Activated naive CD4-positive, alpha-beta T cell treated with anti-CD3 and anti-CD28 coated beads, Interleukin-2, amount 10 ng/mL, durations not matched to agents 7 days and 5 days (primary cell): ENCODE data around the gene ST3GAL3.

Source experiments
- CTCF ChIA-PET: fragments of 350-600 bp; sonication (Branson Sonifier 250); formaldehyde crosslinking; loops from one replicate; lab custom pipeline; 2021; ENCODE audit warnings: antibody characterized with exemption; lab: Charles Lee
- DNase-seq: peaks from one replicate; pipeline ENCODE4 v3.0.0-alpha.2; 2020
- H3K27ac Mint-ChIP-seq: one replicate; pipeline ENCODE4 v1.8.0; 2021; ENCODE audit warnings: mild to moderate bottlenecking, moderate library complexity, mixed read lengths
- H3K27me3 Mint-ChIP-seq: one replicate; pipeline ENCODE4 v1.8.0; 2021; ENCODE audit warnings: mild to moderate bottlenecking, mixed read lengths
- H3K36me3 Mint-ChIP-seq: one replicate; pipeline ENCODE4 v1.8.0; 2021; ENCODE audit warnings: mixed read lengths
- H3K4me1 Mint-ChIP-seq: one replicate; pipeline ENCODE4 v1.8.0; 2021; ENCODE audit warnings: mixed read lengths
- H3K4me3 Mint-ChIP-seq: one replicate; pipeline ENCODE4 v1.8.0; 2021; ENCODE audit warnings: mild to moderate bottlenecking, moderate library complexity, mixed read lengths
- H3K9me3 Mint-ChIP-seq: one replicate; pipeline ENCODE4 v1.8.0; 2021; ENCODE audit warnings: mixed read lengths

ST3GAL3 gene

DNA sequence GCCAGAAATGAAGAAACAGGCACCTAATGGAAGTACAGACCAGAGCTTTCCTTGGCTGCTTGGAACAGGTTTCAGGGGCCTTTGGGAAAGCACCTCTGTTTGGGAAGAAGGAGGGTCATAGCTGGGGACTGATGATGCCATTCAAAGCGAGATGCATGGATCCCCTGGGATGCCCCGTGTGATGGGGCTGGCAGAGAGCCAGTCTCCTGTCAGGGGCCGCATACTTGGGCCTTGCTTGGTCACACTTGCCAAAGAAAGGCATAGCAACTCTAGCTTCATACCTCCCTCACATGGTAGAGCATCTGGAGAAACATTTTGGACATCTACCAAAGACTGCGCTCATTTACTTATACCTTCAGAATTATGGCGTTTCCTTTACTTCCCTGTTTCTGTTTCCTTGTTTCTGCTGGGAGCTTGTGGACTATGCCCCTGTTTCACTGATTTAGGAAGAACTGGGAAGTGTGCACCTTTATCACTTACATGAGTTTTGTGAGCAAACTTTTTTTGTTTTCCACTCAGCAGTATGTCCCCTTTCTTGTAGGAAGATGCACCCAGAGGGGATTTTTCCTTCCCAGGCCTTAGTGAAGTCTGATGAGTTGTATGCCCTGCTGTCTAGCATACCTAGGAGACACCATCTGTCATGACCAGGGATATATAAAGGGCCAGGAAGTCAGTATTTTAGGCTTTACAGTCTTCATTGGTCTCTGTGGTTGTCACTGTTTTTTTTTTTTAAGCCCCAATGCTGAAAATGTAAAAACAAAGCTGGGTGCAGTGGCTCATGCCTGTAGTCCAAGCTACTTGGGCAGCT is 19.8 kb upstream of the ST3GAL3 start:
- peaks cover 65% of the 10 kb centered on the region for H3K36me3 Mint-ChIP-seq
- H3K4me3 Mint-ChIP-seq, result no peak overlapping the region
- no peaks in the 10 kb centered on the region for H3K9me3 Mint-ChIP-seq
- no peaks in the 10 kb centered on the region for H3K27me3 Mint-ChIP-seq
- H3K4me1 Mint-ChIP-seq, result no peaks in the 10 kb centered on the region
- CTCF ChIA-PET, result interaction anchor here (0.6 kb wide), 1 partner anchor 965 kb away, joined by 3 read pairs; no protein-coding TSS in a partner anchor
- peak overlapping the region; percentile 1 for H3K27ac Mint-ChIP-seq
- DNase-seq, result no peak

DNA sequence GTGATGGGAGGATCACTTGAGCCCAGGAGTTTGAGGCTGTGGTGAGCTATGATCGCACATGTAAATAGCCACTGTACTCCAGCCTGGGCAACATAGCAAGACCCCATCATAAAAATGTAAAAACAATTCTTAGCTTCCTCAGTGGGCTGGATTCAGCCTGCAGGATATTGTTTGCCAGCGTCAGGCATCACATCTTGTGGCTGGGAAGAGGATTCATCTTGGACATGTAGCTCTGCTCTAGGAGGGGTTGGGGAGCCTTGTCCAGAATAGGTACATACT is 19.3 kb upstream of the ST3GAL3 start:
- H3K36me3 Mint-ChIP-seq, result peaks cover 69% of the 10 kb centered on the region
- H3K9me3 Mint-ChIP-seq, result no peaks in the 10 kb centered on the region
- no peak overlapping the region for H3K4me3 Mint-ChIP-seq
- CTCF ChIA-PET, result interaction anchor here (0.6 kb wide), 1 partner anchor 965 kb away, joined by 3 read pairs; no protein-coding TSS in a partner anchor
- H3K4me1 Mint-ChIP-seq, result no peaks in the 10 kb centered on the region
- no peaks in the 10 kb centered on the region for H3K27me3 Mint-ChIP-seq
- DNase-seq, result no peak
- H3K27ac Mint-ChIP-seq, result no peak overlapping the region

DNA sequence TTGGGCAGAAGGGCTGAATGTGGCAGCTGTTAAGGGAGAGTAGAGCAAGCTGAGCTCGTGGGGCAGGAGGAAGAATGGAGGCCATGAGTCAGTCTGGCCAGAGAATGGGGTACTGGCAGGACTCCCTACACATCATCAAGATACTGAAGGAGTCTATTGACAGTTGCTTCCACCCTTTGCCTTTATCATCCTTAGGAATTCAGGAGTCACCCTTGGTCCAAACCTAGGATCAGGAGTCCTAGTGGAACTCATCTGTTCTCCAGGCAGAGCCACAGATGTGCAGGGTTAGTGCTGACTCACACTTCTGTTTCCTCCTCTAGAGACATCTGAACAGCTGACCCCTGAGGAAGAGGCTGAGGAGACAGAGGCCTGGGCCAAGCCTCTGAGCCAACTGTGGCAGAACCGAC is 18.7 kb upstream of the ST3GAL3 start:
- Mint-ChIP-seq H3K27ac (no peak overlapping the region), H3K27me3 (no peaks in the 10 kb centered on the region), H3K4me3 (no peak overlapping the region), H3K36me3 (peaks cover 71% of the 10 kb centered on the region), H3K4me1 (no peaks in the 10 kb centered on the region), H3K9me3 (no peaks in the 10 kb centered on the region)
- CTCF ChIA-PET, result no interaction called here
- no peak for DNase-seq

DNA sequence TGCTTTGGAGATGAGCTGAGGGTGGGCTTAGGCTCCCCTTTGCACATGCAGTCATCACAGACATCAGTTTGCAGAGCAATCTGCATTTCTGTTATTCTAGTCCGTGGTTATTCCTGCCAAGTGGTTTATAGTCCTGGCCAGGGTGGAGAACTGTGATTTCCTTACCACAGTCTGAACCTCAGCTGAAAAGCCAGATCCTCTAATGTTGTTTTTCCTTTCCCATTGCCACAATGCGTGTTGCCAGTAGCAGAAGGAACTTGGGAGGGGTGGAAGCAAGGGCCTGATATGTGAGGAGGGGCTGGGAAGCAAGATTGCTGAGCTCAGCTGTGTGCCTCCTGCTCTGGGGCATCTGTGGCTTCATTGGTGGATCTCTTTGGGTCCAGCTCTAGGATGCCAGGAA is 18.0 kb upstream of the ST3GAL3 start:
- Mint-ChIP-seq H3K4me1 (no peaks in the 10 kb centered on the region), H3K9me3 (no peaks in the 10 kb centered on the region), H3K4me3 (no peak overlapping the region), H3K27me3 (no peaks in the 10 kb centered on the region), H3K36me3 (peaks cover 65% of the 10 kb centered on the region), H3K27ac (no peak overlapping the region)
- no peak for DNase-seq
- CTCF ChIA-PET, result no interaction called here

DNA sequence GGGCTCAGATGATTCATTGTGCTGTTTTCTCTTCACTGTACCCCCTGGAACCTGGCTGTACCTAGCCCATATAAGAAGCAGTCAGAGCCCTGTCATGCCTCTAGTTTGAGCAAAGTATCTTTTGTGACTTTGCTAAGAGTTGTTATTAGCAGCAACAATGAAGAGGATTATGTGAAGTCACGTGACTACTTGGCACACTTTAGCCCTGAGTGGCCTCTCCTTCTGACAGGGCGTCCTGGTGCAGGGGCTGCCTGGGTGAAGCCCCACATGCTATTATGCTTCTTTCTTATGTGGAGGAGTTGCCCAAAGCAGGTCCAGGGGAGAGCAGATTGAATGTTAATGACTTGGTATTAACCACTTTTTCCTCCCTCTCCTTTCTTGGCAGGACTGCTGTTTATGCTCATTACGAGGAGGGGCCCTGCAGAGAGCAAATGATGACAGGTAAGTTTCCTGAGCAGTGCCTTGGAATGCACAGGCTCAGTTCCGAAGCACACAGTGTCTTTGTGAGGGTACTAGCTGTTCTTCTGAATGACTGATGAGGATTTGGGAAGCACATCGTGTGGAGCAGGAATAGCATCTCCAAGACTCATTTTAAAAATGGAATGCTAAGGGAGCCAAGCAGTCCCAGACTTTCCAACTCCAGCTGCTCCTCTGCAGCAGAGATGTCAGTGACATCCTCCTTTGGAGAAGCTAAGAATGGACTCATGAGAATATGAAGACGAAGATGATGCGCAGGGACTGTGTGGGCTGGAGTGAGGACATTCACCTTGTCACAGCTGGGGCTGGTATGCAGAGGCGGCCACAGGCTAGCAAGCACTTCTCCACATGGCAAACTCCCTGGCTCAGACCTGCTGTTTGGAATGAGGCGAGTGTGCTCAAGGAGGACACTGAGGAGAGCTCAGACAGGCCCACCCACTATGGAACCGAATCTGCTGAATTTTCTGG is 15.2 kb upstream of the ST3GAL3 start:
- Mint-ChIP-seq H3K36me3 (peaks cover 50% of the 10 kb centered on the region), H3K27ac (no peak overlapping the region), H3K27me3 (no peaks in the 10 kb centered on the region), H3K9me3 (no peaks in the 10 kb centered on the region), H3K4me3 (no peak overlapping the region), H3K4me1 (no peaks in the 10 kb centered on the region)
- DNase-seq, result no peak
- CTCF ChIA-PET, result no interaction called here

DNA sequence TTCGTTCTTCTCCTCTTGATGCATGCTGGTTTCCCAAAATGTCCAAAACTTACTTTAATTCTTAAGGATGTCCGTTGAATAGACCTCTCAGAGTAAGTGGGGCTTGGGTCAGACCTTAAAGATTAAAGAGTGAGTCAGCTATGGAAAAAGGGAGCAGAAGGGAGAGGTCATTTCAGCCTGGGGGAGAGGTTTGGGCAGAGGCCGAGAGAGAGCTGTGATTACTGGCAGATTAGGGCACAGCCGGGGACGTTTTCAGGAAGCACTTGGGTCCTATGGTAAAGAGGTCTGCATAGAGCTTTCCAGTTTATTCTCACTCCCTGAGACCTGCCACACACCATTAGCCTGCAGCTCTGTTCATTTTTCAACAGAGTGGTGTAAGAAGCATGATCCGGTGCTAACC is 14.0 kb upstream of the ST3GAL3 start:
- Mint-ChIP-seq H3K4me1 (no peaks in the 10 kb centered on the region), H3K36me3 (peaks cover 42% of the 10 kb centered on the region), H3K27me3 (no peaks in the 10 kb centered on the region), H3K9me3 (no peaks in the 10 kb centered on the region), H3K27ac (no peak overlapping the region), H3K4me3 (no peak overlapping the region)
- CTCF ChIA-PET, result no interaction called here
- no peak for DNase-seq

DNA sequence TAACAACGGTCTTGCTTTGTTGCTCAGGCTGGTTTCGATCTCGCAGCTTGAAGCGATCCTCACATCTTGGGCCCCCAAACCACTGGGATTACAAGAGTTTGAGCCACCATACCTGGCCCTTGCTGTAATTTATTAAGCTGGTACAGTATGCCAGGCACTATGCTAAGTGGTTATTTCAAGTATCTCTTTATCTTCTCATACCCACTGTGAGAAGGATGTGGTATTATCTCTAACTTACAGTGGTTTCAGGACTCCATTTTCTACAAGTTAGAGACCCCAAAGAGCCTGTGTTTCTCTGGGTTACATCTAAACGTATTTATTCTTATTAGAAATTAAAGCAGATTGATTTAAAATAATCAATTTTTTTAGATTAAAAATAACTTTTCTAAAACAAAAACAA is 8.1 kb upstream of the ST3GAL3 start:
- Mint-ChIP-seq H3K27me3 (no peaks in the 10 kb centered on the region), H3K27ac (no peak overlapping the region), H3K9me3 (no peaks in the 10 kb centered on the region), H3K4me3 (no peak overlapping the region), H3K4me1 (no peaks in the 10 kb centered on the region), H3K36me3 (peaks cover 34% of the 10 kb centered on the region)
- no peak for DNase-seq
- CTCF ChIA-PET, result no interaction called here

DNA sequence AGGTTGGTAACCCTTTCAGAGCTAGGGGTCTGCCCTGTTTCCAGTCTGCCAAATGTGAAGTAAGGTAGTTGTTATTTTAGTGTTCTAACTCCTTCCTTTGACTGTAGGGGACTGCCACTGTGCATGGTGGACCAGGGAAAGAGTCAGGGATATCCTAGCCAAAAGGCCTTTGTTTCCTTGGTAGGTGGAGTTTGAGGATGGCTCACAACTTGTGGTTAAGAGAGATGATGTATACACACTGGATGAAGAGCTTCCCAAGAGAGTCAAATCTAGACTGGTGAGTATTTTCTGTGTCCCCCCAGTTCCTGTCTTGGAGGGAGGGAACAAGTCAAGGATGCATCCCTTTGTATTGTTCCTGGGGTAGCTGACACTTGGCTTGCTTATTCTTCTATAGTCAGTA is 3.5 kb upstream of the ST3GAL3 start:
- no peak overlapping the region for H3K27ac Mint-ChIP-seq
- no peaks in the 10 kb centered on the region for H3K9me3 Mint-ChIP-seq

DNA sequence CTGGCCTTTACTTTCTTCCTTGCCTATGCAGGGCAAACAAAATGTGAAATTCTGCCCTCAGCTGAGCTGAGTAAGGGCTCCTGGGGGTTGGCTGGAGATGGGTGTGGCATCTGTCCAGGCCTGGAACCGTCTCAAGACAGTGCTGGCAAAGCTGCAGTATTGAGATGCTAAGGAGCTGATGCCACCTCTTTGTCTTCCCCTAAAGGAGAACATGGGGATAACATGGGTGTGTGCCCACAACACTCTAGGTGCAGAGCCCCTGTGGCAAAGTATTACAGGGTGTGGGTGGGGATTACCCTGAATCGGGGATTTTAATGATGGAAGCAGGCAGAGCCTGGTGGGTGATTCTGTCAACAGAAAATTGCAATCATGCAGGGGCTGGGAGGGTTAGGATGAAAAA is 2.5 kb upstream of the ST3GAL3 start:
- peaks cover 34% of the 10 kb centered on the region for H3K36me3 Mint-ChIP-seq
- peak; percentile 22 for DNase-seq
- CTCF ChIA-PET, result interaction anchor here (1.4 to 2.5 kb wide), 2 partner anchors 8 to 230 kb away, joined by 5 read pairs; no protein-coding TSS in a partner anchor
- H3K9me3 Mint-ChIP-seq, result no peaks in the 10 kb centered on the region
- no peak overlapping the region for H3K4me3 Mint-ChIP-seq
- no peak overlapping the region for H3K27ac Mint-ChIP-seq
- peaks cover 30% of the 10 kb centered on the region for H3K4me1 Mint-ChIP-seq
- no peaks in the 10 kb centered on the region for H3K27me3 Mint-ChIP-seq

More for the DNA sequence above, 3.5 kb upstream of the ST3GAL3 start:
- H3K27me3 Mint-ChIP-seq, result no peaks in the 10 kb centered on the region
- no peak overlapping the region for H3K4me3 Mint-ChIP-seq
- CTCF ChIA-PET, result no interaction called here
- DNase-seq, result no peak
- peaks cover 34% of the 10 kb centered on the region for H3K36me3 Mint-ChIP-seq
- peaks cover 24% of the 10 kb centered on the region for H3K4me1 Mint-ChIP-seq

DNA sequence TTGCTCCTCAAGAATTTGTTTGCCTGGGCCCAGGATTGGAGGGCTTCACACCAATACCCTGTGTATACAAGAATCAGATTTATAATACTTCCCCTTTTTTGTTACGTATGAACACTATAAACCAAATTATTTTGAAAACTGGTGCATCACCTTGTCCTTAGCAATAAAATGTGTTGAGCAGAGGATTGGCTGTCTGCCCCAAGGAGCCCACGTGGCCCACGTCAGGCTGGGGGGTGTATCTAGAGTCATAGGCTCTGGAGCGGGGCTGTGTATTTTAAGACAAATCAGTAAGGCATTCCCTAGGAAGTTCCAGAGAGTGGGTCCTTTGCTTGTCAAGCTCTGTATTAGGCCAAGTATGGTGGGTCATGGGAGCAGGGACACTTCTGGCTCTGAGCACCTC is 2.0 kb upstream of the ST3GAL3 start:
- Mint-ChIP-seq H3K27me3 (no peaks in the 10 kb centered on the region), H3K4me3 (peak overlapping the region; percentile 81), H3K36me3 (peaks cover 36% of the 10 kb centered on the region), H3K4me1 (peaks cover 33% of the 10 kb centered on the region), H3K9me3 (no peaks in the 10 kb centered on the region), H3K27ac (no peak overlapping the region)
- CTCF ChIA-PET, result interaction anchor here (1.4 to 2.5 kb wide), 2 partner anchors 9 to 229 kb away, joined by 5 read pairs; no protein-coding TSS in a partner anchor
- DNase-seq, result no peak

DNA sequence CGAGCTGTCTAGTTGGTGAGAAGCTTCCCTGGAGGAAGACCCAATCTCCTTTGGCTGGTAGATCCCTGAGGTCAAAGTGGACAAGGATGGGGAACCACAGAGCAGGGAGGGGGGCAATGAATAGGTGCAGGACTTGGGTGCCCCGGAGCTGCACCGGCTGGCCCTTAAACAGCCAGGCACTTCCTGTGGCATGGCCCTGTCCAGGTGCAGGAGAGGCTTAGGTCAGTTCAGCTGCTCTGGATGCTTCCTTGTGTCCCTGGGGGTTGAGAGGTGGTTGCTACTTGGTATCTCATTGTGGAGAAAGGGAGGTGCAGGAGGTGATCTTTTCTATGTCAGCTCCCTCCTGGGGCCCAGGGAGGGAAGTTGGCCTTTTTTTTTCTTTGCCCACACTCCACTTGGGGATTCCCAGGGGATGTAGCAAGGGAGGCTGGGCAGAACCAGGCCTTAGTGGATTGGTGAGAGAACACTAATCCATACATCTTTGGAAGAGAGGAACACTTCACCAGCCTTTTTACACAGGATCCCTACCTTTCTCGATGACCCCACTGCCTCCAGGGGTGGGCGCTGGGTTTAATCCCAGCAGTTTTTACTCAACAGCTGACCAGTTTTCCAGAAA is 1.2 kb upstream of the ST3GAL3 start:
- DNase-seq, result no peak
- CTCF ChIA-PET, result interaction anchor here (0.6 to 2.5 kb wide), 4 partner anchors 9 to 633 kb away, joined by 3 to 8 read pairs (median 4); no protein-coding TSS in a partner anchor
- H3K36me3 Mint-ChIP-seq, result peaks cover 40% of the 10 kb centered on the region
- peaks cover 37% of the 10 kb centered on the region for H3K4me1 Mint-ChIP-seq
- no peaks in the 10 kb centered on the region for H3K27me3 Mint-ChIP-seq
- H3K9me3 Mint-ChIP-seq, result no peaks in the 10 kb centered on the region
- peak overlapping the region; percentile 59 for H3K27ac Mint-ChIP-seq
- peak overlapping the region; percentile 81 for H3K4me3 Mint-ChIP-seq

DNA sequence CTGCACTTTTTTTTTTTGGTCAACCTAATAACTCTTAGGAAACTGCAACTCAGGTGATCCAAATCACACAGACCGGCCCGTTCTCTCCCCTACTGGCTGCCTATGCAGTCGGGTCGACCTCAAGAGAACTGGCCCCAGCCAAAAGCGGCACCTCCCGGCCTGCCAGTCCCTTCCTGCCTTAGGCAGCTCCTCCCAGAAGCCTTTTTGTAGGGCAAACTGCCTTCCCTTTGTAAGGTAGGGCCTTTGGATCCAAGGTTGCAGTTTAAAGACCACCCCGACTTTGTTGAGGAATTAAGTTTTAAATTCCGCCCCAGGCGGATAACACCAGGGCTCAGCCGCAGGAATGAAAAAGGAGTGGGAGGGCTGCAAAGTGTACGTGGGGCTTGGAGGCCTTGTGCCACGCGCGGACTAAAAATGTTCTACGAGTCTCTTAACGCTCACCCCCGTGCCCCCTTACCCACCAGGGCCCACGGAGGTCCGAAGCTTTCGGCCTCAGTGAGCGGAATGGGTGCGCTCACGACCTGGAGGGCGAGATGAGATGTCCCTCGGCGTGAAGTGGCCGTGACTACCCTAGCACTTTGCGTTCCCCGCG is 642 bp upstream of the ST3GAL3 start:
- Mint-ChIP-seq H3K27ac (peak overlapping the region; percentile 79), H3K27me3 (no peaks in the 10 kb centered on the region), H3K4me1 (peaks cover 40% of the 10 kb centered on the region), H3K9me3 (no peaks in the 10 kb centered on the region), H3K4me3 (peak overlapping the region; percentile 81), H3K36me3 (peaks cover 37% of the 10 kb centered on the region)
- CTCF ChIA-PET, result interaction anchor here (0.6 to 2.5 kb wide), 4 partner anchors 10 to 633 kb away, joined by 3 to 8 read pairs (median 4); no protein-coding TSS in a partner anchor
- peak; percentile 40 for DNase-seq

DNA sequence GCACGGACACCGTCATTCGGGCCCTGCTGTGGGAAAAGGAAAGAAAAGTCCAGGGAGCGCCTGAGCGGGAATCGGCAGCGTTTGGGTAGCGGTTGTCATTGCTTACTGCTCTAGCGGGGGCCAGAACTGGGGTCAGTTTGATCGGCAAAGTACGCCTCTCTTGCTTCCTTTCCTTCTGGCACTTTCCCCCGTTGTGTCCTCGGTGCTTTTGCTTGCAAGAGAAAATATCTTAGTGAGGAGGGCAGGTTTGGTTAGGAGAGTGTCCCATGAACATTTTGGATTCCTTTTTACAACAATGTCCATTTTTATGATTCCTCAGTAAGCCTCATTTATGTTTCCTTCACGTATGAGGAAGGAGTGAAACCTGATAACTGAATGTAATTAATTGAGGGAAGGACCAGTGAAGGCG is 670 bp downstream of the ST3GAL3 start:
- Mint-ChIP-seq H3K4me3 (peak overlapping the region; percentile 87), H3K27me3 (no peaks in the 10 kb centered on the region), H3K27ac (peak overlapping the region; percentile 82), H3K36me3 (peaks cover 36% of the 10 kb centered on the region), H3K9me3 (no peaks in the 10 kb centered on the region), H3K4me1 (peaks cover 40% of the 10 kb centered on the region)
- DNase-seq, result no peak
- CTCF ChIA-PET, result interaction anchor here (1.1 to 2.0 kb wide), 2 partner anchors 58 to 227 kb away, joined by 3 to 5 read pairs; no protein-coding TSS in a partner anchor
